HCT116 (cell line): Measurements from ENCODE around the gene BHMT. TPM values are rescaled to one million over a fixed set of nuclear protein-coding genes. Genes with fewer than 3 reads are reported as not detected.

Source experiments
- ATAC-seq: fragments of 200-7000 bp; cut with Tn5 transposase; 2 replicates; pipeline ENCODE4 v1.9.1; 2020; ENCODE audit warnings: mild to moderate bottlenecking, moderate library complexity
- Bru-seq: library from RNA; stranded (reverse); fragments of 400-500 nt; gene quantifications from one replicate; lab custom pipeline; 2021; lab: Mats Ljungman, UMichigan
- BruChase-seq, 2 experiments: library from RNA; stranded (reverse); fragments of 400-500 nt; gene quantifications; one replicate each; lab custom pipeline; 2021; lab: Mats Ljungman, UMichigan
- BruUV-seq: library from RNA; stranded (reverse); fragments of 400-500 nt; replicated peaks from 2 replicates; lab custom pipeline; 2021; lab: Mats Ljungman, UMichigan
- CTCF ChIA-PET: fragments of 300-600 bp; sonication (Branson Sonifier 250); formaldehyde crosslinking; loops from one replicate; lab custom pipeline; 2021; ENCODE audit warnings: antibody characterized with exemption; lab: Charles Lee
- POLR2A ChIA-PET: fragments of 300-600, 350-600 bp; sonication (Branson Sonifier 250); formaldehyde crosslinking; loops from one replicate; lab custom pipeline; 2021; ENCODE audit warnings: antibody characterized with exemption; lab: Charles Lee
- RAD21 ChIA-PET, 2 experiments: fragments of 300-600 bp; sonication (Branson Sonifier 250); formaldehyde crosslinking; loops; one replicate each; lab custom pipeline; 2023; ENCODE audit warnings: low total read pairs in 2 of 2; ENCODE audit not compliant: uncharacterized antibody in 2 of 2, unreplicated experiment in 2 of 2, low non-redundant PET in 1 of 2; lab: Charles Lee
- DNase-seq: peaks from one replicate; pipeline ENCODE4 v3.0.0-alpha.2; 2010; ENCODE audit warnings: low read depth, low spot score
- H2AFZ ChIP-seq: fragments of 200-600 bp; shearing (Covaris generic), sonication (generic); 2 replicates; pipeline ENCODE4 v1.6.1; 2017; ENCODE audit warnings: low read depth, mixed run types, mixed read lengths, antibody characterized with exemption, low read length; ENCODE audit not compliant: poor library complexity, severe bottlenecking
- H3K27ac ChIP-seq: 2 replicates; pipeline ENCODE4 v1.5.1; 2012; ENCODE audit warnings: low read depth, low read length
- H3K27me3 ChIP-seq: fragments of 200-600 bp; sonication (generic); 2 replicates; pipeline ENCODE4 v1.6.1; 2016; ENCODE audit warnings: mixed run types, low read length, mixed read lengths; ENCODE audit not compliant: insufficient read depth
- H3K36me3 ChIP-seq, 2 experiments: fragments of 200-500 bp in 1 of 2; fragments of 200-600 bp in 1 of 2; sonication (Bioruptor generic) in 1 of 2; sonication (generic) in 1 of 2; 2 replicates each; pipeline versions ENCODE4 v1.5.1 to v1.6.1; 2014 to 2016; ENCODE audit warnings: low read length in 2 of 2, inconsistent platforms in 1 of 2, mixed read lengths in 1 of 2, mixed run types in 1 of 2; ENCODE audit not compliant: insufficient read depth in 2 of 2, control insufficient read depth in 1 of 2
- H3K4me1 ChIP-seq, 2 experiments: fragments of 200-600 bp in 1 of 2; sonication (generic) in 1 of 2; 2 replicates each; pipeline versions ENCODE4 v1.5.1 to v1.6.1; 2012 to 2017; ENCODE audit warnings: low read length in 2 of 2, inconsistent platforms in 1 of 2, mild to moderate bottlenecking in 1 of 2, mixed read lengths in 1 of 2, mixed run types in 1 of 2, moderate library complexity in 1 of 2; ENCODE audit not compliant: insufficient read depth in 2 of 2, control insufficient read depth in 1 of 2
- H3K4me2 ChIP-seq: fragments of 200-600 bp; sonication (generic); 2 replicates; pipeline ENCODE4 v1.6.1; 2017; ENCODE audit warnings: mixed run types, low read length, mixed read lengths
- H3K4me3 ChIP-seq, 2 experiments: fragments of 200-600 bp in 1 of 2; sonication (generic) in 1 of 2; replicated peaks in 1 of 2; 2 replicates each; pipeline ENCODE4 v1.5.1; 2011 to 2016; ENCODE audit warnings: low read length in 2 of 2, control low read depth in 1 of 2, low read depth in 1 of 2, mild to moderate bottlenecking in 1 of 2, mixed read lengths in 1 of 2, mixed run types in 1 of 2
- H3K79me2 ChIP-seq: fragments of 200-600 bp; sonication (generic); 2 replicates; pipeline ENCODE4 v1.6.1; 2017; ENCODE audit warnings: mild to moderate bottlenecking, mixed run types, low read length, moderate library complexity, mixed read lengths; ENCODE audit not compliant: insufficient read depth
- H3K9ac ChIP-seq: fragments of 200-600 bp; sonication (generic); 2 replicates; pipeline ENCODE4 v1.6.1; 2016; ENCODE audit warnings: low read length, mixed read lengths
- H3K9me2 ChIP-seq: fragments of 200-600 bp; sonication (generic), shearing (Covaris generic); 2 replicates; pipeline ENCODE4 v1.6.1; 2017; ENCODE audit warnings: mixed run types, mild to moderate bottlenecking, moderate library complexity; ENCODE audit not compliant: insufficient read depth
- H3K9me3 ChIP-seq, 2 experiments: fragments of 200-500 bp in 1 of 2; fragments of 200-600 bp in 1 of 2; sonication (Bioruptor generic) in 1 of 2; sonication (generic) in 1 of 2; 2 replicates each; pipeline ENCODE4 v1.6.1; 2014 to 2017; ENCODE audit warnings: low read length in 2 of 2, mixed read lengths in 2 of 2, inconsistent platforms in 1 of 2, low read depth in 1 of 2, mild to moderate bottlenecking in 1 of 2, mixed run types in 1 of 2, moderate library complexity in 1 of 2; ENCODE audit not compliant: control insufficient read depth in 1 of 2, insufficient read depth in 1 of 2
- H4K20me1 ChIP-seq: fragments of 200-600 bp; sonication (generic), shearing (Covaris generic); 2 replicates; pipeline ENCODE4 v1.6.1; 2017; ENCODE audit warnings: mixed run types, mild to moderate bottlenecking, moderate library complexity; ENCODE audit not compliant: insufficient read depth
- CEBPB ChIP-seq: IDR thresholded peaks from 2 replicates; pipeline ENCODE4 v1.6.1; 2012; ENCODE audit warnings: low read depth
- ELF1 ChIP-seq: IDR thresholded peaks from 2 replicates; pipeline ENCODE4 v1.6.1; 2012; ENCODE audit warnings: low read depth, borderline replicate concordance
- EZH2phosphoT487 ChIP-seq: fragments of 200-600 bp; IDR thresholded peaks from 2 replicates; pipeline ENCODE4 v1.6.1; 2018; ENCODE audit warnings: antibody characterized with exemption, borderline replicate concordance
- RAD21 ChIP-seq: IDR thresholded peaks from 2 replicates; pipeline ENCODE4 v1.6.1; 2012; ENCODE audit warnings: low read depth, mild to moderate bottlenecking
- SRF ChIP-seq: IDR thresholded peaks from 2 replicates; pipeline ENCODE4 v1.6.1; 2012; ENCODE audit warnings: low read depth
- ZFX ChIP-seq: fragments of 450-650 bp; IDR thresholded peaks from 2 replicates; pipeline ENCODE4 v1.6.1; 2017
- intact Hi-C: fragments of 100-400 bp; cut with micrococcal nuclease; formaldehyde crosslinking; loops from 2 replicates; pipeline ENCODE4 v1.10.0; 2022
- long read RNA-seq: library from polyadenylated mRNA; unstranded; transcript quantifications from one replicate; pipeline ENCODE4 v2.0.0, GENCODE V29; 2021; ENCODE audit not compliant: unreplicated experiment
- polyA plus RNA-seq: library from polyadenylated mRNA; unstranded; fragments of >200 nt; gene quantifications from 2 replicates; pipeline ENCODE4 v1.2.1, GENCODE V29; 2012; ENCODE audit warnings: missing spikeins
- total RNA-seq: library from RNA; stranded (reverse); gene quantifications from one replicate; pipeline ENCODE4 v1.2.1, GENCODE V29; 2021; ENCODE audit not compliant: unreplicated experiment
- TF ChIP-seq, protein P1 (sequence below), 3 experiments: fragments of 200-600 bp in 1 of 3; sonication (generic) in 1 of 3; IDR thresholded peaks in 2 of 3; conservative IDR thresholded peaks in 1 of 3; 2 replicates each; pipeline ENCODE4 v1.5.1; 2012 to 2017; ENCODE audit warnings: low read depth in 2 of 3, low read length in 2 of 3, antibody characterized with exemption in 1 of 3, borderline replicate concordance in 1 of 3, control low read depth in 1 of 3, mild to moderate bottlenecking in 1 of 3, mixed read lengths in 1 of 3, mixed run types in 1 of 3, moderate library complexity in 1 of 3; ENCODE audit not compliant: insufficient read depth in 1 of 3
- TF ChIP-seq, protein P2 (sequence below): IDR thresholded peaks from 2 replicates; pipeline ENCODE4 v1.6.1; 2012
- TF ChIP-seq, protein P3 (sequence below): IDR thresholded peaks from 2 replicates; pipeline ENCODE4 v1.6.1; 2012

The BHMT gene, protein sequence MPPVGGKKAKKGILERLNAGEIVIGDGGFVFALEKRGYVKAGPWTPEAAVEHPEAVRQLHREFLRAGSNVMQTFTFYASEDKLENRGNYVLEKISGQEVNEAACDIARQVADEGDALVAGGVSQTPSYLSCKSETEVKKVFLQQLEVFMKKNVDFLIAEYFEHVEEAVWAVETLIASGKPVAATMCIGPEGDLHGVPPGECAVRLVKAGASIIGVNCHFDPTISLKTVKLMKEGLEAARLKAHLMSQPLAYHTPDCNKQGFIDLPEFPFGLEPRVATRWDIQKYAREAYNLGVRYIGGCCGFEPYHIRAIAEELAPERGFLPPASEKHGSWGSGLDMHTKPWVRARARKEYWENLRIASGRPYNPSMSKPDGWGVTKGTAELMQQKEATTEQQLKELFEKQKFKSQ
- 0.44 TPM for total RNA-seq
- polyA plus RNA-seq, result not detected in 2 replicates
- not detected for Bru-seq, nascent RNA
- BruChase-seq, experiment 1, labeled RNA remaining after a 6-hour chase, result not detected
- percentile 4 among the genes with signal in this experiment for BruChase-seq, experiment 2, labeled RNA remaining after a 2-hour chase
- long read RNA-seq, result 0 reads

DNA sequence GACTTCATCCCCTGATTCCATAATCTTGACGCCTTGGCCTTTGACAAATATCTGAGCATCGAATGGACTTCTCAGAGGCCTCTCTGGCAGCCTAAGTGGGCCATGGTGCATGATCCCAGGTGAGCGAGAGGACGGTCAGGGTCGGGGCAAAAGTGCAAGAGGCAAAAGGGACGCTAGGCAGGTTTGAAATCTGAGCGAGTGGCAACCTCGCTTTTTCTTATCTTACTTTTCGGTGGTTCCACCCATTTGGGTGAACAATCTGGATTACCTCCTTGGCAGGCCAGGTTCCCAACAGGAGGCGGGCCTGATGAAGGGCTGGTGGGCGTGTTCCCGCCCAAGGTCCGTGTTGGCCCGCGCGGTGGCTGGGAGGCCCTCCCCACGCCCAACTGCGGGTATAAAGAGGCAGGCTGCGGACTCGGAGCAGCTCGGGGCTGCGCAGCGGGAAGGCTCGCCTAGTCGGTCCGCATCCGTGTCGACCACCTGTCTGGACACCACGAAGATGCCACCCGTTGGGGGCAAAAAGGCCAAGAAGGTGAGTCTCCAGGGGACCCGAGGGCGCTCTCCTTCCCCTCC, at the start of gene BHMT:
Gene BHMT (plus strand): TSS at position 423 of the 573 bp plus-strand sequence. CDS start 77 bp downstream, at position 500.
- no peak within 1 kb of the TSS for H2AFZ ChIP-seq

More for the DNA sequence above, at the start of gene BHMT:
- Histone ChIP-seq H3K27me3 (no peaks in the 10 kb centered on the region), H3K4me1 (no peaks in the 10 kb centered on the region), H3K4me2 (no peak within 1 kb of the TSS), H3K36me3 (no peaks in the 10 kb centered on the region), H3K9me2 (no peaks in the 10 kb centered on the region), H4K20me1 (no peaks in the 10 kb centered on the region), H3K79me2 (no peaks in the 10 kb centered on the region)
- intact Hi-C loops, result loop anchor here (10.0 kb wide), 1 partner anchor 217 kb away; no protein-coding TSS in a partner anchor
- ATAC-seq, result no peak
- TF ChIP-seq, protein P1, sequence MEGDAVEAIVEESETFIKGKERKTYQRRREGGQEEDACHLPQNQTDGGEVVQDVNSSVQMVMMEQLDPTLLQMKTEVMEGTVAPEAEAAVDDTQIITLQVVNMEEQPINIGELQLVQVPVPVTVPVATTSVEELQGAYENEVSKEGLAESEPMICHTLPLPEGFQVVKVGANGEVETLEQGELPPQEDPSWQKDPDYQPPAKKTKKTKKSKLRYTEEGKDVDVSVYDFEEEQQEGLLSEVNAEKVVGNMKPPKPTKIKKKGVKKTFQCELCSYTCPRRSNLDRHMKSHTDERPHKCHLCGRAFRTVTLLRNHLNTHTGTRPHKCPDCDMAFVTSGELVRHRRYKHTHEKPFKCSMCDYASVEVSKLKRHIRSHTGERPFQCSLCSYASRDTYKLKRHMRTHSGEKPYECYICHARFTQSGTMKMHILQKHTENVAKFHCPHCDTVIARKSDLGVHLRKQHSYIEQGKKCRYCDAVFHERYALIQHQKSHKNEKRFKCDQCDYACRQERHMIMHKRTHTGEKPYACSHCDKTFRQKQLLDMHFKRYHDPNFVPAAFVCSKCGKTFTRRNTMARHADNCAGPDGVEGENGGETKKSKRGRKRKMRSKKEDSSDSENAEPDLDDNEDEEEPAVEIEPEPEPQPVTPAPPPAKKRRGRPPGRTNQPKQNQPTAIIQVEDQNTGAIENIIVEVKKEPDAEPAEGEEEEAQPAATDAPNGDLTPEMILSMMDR (IDR thresholded peaks at IDR 0.05 in 2 of 3, conservative IDR thresholded peaks at IDR 0.05 in 1 of 3; ENCODE audit: borderline replicate concordance in 1 of 3, insufficient read depth in 1 of 3, low read depth in 2 of 3, low read length in 2 of 3), result no peak
- TF ChIP-seq, protein P2, sequence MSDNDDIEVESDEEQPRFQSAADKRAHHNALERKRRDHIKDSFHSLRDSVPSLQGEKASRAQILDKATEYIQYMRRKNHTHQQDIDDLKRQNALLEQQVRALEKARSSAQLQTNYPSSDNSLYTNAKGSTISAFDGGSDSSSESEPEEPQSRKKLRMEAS, result no peak
- TF ChIP-seq EZH2phosphoT487 (no peak), SRF (no peak), ZFX (no peak), RAD21 (no peak), ELF1 (no peak), CEBPB (no peak)
- TF ChIP-seq, protein P3, sequence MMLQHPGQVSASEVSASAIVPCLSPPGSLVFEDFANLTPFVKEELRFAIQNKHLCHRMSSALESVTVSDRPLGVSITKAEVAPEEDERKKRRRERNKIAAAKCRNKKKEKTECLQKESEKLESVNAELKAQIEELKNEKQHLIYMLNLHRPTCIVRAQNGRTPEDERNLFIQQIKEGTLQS, result no peak
- TF ChIP-seq, all 23 proteins: peak for 0
- BruUV-seq, result no TSS peak
- Histone ChIP-seq H3K4me3 (no peak within 1 kb of the TSS), H3K27ac (no peak within 1 kb of the TSS), H3K9me3 (no peaks in the 10 kb centered on the region), H3K9ac (no peak within 1 kb of the TSS)
- CTCF ChIA-PET, result no interaction called here
- DNase-seq, result no peak
- POLR2A ChIA-PET, result no interaction called here
- RAD21 ChIA-PET, result no interaction called here
